ENCODE results near the gene MTFR1L. TPM values are rescaled to one million over a fixed set of nuclear protein-coding genes. Genes with fewer than 3 reads are reported as not detected.

MTFR1L gene
- total RNA-seq, 1 donor from 2014 or later = 55.7 TPM

GRCh38 chr1:25861316-25862286 is 41.8 kb downstream of the MTFR1L start:
- H3K9me3 ChIP-seq = no peaks in the 10 kb centered on the region
- H3K4me1 ChIP-seq = peaks cover 17% of the 10 kb centered on the region
- no peak for DNase-seq (ENCODE audit: extremely low spot score in 2 of 2)
- TF ChIP-seq, protein P1, sequence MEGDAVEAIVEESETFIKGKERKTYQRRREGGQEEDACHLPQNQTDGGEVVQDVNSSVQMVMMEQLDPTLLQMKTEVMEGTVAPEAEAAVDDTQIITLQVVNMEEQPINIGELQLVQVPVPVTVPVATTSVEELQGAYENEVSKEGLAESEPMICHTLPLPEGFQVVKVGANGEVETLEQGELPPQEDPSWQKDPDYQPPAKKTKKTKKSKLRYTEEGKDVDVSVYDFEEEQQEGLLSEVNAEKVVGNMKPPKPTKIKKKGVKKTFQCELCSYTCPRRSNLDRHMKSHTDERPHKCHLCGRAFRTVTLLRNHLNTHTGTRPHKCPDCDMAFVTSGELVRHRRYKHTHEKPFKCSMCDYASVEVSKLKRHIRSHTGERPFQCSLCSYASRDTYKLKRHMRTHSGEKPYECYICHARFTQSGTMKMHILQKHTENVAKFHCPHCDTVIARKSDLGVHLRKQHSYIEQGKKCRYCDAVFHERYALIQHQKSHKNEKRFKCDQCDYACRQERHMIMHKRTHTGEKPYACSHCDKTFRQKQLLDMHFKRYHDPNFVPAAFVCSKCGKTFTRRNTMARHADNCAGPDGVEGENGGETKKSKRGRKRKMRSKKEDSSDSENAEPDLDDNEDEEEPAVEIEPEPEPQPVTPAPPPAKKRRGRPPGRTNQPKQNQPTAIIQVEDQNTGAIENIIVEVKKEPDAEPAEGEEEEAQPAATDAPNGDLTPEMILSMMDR (IDR thresholded peaks at IDR 0.05) = no peak
- TF ChIP-seq POLR2AphosphoS5 (IDR thresholded peaks at IDR 0.05; ENCODE audit: insufficient read depth in 1 of 2, low read depth in 1 of 2) (no peak), POLR2A (IDR thresholded peaks at IDR 0.05) (no peak)
- H3K36me3 ChIP-seq = peaks cover 0 to 4% of the 10 kb centered on the region in 2 donors
- H3K27ac ChIP-seq = no peak overlapping the region
- no peaks in the 10 kb centered on the region for H3K27me3 ChIP-seq
- intact Hi-C loops (cut with DNase I) = no loop called here
- no peak overlapping the region for H3K4me3 ChIP-seq

DNA sequence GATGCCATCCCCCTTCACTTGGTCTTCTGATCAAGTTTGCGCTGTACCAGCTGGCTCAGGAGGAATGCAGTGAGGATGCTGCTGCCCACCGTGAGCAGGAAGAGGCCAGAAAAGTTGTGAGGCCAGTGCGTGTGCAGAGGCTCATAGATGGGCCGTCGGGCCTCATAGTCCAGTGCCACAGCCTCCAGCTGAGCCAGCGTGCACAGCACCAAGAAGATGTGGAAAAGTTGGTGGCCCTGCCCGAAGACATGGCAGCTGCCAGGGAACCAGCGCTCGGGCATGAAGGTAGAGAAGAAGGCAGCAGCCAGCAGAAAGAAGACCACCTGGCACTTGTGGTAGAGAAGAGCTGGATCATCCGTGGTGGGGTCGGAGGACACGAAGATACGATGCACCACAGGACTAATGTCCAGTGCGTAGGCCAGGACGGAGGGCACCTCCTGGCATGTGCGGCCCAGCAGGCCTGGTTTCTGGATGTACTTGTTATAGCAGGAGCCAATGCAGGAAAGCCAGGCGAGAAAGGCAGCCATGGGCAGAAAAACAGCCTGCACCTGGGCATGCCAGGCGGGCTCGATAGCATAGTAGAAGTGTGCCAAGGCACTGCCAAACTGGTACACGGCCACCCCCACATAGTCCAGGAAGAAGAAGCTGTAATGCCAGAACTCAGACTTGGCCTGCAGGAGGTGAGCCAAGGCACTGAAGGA is 43.2 kb downstream of the MTFR1L start:
- no peak for DNase-seq (ENCODE audit: extremely low spot score in 2 of 2)

GRCh38 chr1:25863486-25864262 is 43.9 kb downstream of the MTFR1L start:
- Histone ChIP-seq H3K4me3 (no peak overlapping the region), H3K36me3 (peaks cover 0 to 4% of the 10 kb centered on the region in 2 donors), H3K27ac (no peak overlapping the region), H3K4me1 (peaks cover 14% of the 10 kb centered on the region), H3K27me3 (no peaks in the 10 kb centered on the region), H3K9me3 (no peaks in the 10 kb centered on the region)
- no peak for TF ChIP-seq POLR2AphosphoS5 (IDR thresholded peaks at IDR 0.05; ENCODE audit: insufficient read depth in 1 of 2, low read depth in 1 of 2)
- TF ChIP-seq, protein P1 (IDR thresholded peaks at IDR 0.05) = no peak
- TF ChIP-seq POLR2A (IDR thresholded peaks at IDR 0.05) = no peak
- intact Hi-C loops (cut with DNase I) = no loop called here
- DNase-seq (ENCODE audit: extremely low spot score in 2 of 2) = no peak

More for the DNA sequence above, 43.2 kb downstream of the MTFR1L start:
- intact Hi-C loops (cut with DNase I) = no loop called here
- no peaks in the 10 kb centered on the region for H3K27me3 ChIP-seq
- peaks cover 0 to 4% of the 10 kb centered on the region in 2 donors for H3K36me3 ChIP-seq
- peaks cover 17% of the 10 kb centered on the region for H3K4me1 ChIP-seq
- no peak overlapping the region for H3K27ac ChIP-seq
- no peak overlapping the region for H3K4me3 ChIP-seq
- TF ChIP-seq POLR2AphosphoS5 (IDR thresholded peaks at IDR 0.05; ENCODE audit: insufficient read depth in 1 of 2, low read depth in 1 of 2) (no peak), POLR2A (IDR thresholded peaks at IDR 0.05) (no peak)
- TF ChIP-seq, protein P1 (IDR thresholded peaks at IDR 0.05) = no peak
- no peaks in the 10 kb centered on the region for H3K9me3 ChIP-seq

DNA sequence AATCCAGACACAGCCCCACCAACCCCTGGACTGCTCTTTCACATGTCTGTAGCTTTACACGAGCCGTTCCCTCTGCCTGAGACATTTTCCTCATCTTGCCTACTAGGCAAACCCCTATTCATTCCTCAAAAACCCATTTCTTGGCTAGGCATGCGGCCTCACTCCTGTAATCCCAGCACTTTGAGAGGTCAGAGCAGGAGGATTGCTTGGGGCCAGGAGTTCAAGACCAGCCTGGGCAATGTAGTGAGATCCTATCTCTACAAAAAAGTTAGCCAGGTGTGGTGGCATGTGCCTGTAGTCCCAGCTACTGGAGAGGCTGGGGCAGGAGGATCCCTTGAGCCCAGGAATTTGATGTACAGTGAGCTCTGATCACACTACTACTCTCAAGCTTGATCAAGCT is 44.7 kb downstream of the MTFR1L start:
- Histone ChIP-seq H3K27ac (no peak overlapping the region), H3K4me1 (peaks cover 9% of the 10 kb centered on the region), H3K27me3 (no peaks in the 10 kb centered on the region), H3K9me3 (no peaks in the 10 kb centered on the region), H3K36me3 (peaks cover 0 to 4% of the 10 kb centered on the region in 2 donors), H3K4me3 (no peak overlapping the region)
- TF ChIP-seq, protein P1 (IDR thresholded peaks at IDR 0.05) = no peak
- no peak for TF ChIP-seq POLR2A (IDR thresholded peaks at IDR 0.05)
- no peak for TF ChIP-seq POLR2AphosphoS5 (IDR thresholded peaks at IDR 0.05; ENCODE audit: insufficient read depth in 1 of 2, low read depth in 1 of 2)
- no peak for DNase-seq (ENCODE audit: extremely low spot score in 2 of 2)
- intact Hi-C loops (cut with DNase I) = no loop called here

All from vagina (tissue), 2 donors.